HG03378 (cell line): ENCODE data around the gene CACNA2D2.

Source experiments
- ATAC-seq: cut with Tn5 transposase; IDR thresholded peaks from one replicate; pipeline ENCODE4 v1.9.1; 2021; ENCODE audit warnings: mild to moderate bottlenecking, moderate library complexity; ENCODE audit not compliant: unreplicated experiment

The CACNA2D2 gene

DNA sequence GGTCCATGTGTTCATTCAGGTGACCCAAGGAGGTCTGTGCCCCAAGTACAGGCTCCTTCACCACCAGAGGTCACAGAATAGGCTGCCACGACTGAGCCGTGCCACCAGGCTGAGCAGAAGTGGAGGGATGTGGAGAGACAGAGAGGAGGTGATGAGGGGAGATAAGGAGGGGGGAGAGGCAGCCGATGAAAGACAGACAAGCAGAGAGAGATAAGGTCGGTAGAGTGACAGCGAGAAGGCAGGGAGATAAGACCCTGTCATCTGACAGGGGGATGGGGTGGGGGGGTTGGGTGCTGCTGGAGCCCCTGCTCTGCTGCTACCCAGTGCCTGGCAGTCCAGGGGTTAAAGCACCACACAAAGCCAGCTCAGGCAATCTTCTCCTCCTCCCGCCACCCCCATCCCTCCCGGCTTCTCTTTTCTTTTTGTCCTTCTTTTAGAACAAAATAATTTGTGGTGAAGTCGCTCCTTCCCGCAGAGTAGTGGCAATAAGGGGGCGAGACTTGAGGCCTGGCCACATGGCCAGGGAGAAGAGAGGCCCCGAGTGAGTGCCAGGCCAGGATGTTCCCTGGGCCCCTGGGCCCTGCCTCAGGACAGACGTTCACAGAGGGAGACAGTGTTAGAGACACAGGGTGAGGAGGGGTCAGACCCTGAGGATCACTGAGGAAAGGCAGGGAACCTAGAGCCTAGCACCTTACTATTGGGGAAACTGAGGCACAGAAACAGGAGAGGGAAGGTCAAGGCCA, 67.9 kb downstream of the CACNA2D2 start:
- ATAC-seq = no peak

DNA sequence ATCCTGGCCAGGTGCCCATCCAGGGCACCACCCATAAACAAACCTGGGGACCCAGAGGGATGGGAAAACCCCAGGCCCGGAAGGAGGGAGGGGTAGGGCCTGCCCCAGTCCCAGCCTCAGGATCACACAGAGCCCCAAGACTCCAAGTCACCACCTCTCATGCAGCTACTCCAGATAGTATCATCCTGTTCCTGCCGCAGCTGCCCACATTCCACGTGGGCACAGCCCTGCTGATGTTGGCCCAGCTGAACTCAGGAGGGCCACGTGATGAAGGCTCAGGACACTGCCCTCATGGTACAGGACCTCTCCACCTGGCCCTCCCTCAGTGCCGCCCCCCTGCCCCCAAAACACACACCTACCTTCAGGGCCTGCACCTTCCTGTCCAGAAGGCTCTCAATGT, 69.5 kb downstream of the CACNA2D2 start:
- no peak for ATAC-seq

DNA sequence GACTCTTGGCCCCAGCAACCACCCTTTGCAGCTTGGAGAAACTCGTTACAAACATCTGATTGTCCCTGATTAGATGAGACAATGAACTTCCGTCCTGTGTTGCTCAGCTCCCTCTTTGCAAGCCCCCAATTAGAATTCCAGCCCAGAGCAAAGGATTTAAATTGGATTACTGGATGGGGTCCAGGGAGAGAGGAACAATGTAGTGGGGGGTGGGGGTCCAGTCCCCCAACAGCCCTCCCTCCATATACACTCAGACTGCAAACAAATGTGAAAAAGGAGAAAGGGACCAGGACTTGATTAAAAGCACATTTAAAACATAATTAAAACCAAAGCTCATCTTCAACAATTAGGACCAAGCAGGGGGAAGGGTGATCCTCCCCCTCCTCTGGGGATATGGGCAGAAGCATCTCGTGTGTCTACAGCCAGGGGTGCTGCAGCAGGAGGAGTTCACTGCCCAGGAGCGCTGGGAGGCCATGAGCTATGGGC, 72.4 kb downstream of the CACNA2D2 start:
- ATAC-seq = no peak

- ATAC-seq = no peak
These were observed 73.2 kb downstream of the CACNA2D2 start for GRCh38 chr3:50430191-50430590.

- ATAC-seq = no peak
These were observed 75.3 kb downstream of the CACNA2D2 start for GRCh38 chr3:50428007-50428633.

- no peak for ATAC-seq
These were observed 76.2 kb downstream of the CACNA2D2 start for GRCh38 chr3:50427217-50427616.

DNA sequence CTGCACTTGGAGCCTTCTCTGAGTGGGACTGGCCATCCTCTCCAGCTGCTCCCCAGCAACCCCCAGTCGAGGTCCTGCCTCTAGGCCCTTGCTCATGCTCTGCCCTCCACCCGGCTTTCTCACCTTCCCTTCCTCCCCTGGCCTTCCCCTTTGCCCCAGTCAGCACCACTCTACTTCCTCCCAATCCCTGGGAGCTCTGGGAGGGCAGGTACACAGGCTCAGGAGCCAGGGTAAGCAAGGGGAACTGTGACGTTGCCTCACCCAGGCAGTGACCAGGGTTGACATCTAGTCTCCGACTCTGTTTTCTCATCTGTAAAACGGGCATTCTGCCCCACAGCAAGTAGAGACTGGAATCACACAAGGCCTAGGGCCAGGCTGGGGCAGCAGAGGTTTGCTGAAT, 77.5 kb downstream of the CACNA2D2 start:
- no peak for ATAC-seq

DNA sequence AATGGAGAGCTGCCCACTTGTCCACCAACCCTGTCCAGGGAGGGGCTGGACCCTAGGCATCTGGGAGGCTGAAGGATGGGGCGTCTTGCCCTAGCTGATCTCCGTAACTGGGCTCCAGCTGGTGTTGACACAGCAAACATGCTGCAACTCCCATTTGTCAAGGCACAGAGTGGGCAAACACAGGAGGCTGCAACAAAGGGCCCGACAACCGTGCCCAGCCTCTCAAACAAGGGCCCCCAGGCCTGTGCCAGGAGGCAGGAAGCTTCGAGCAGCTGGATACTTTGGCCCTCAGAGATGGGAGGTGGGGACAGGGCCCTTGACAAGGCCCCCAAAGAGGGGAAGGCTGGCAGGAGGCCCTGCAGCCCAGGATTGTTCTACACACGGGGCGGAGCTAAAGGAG, 79.9 kb downstream of the CACNA2D2 start:
- ATAC-seq = no peak

DNA sequence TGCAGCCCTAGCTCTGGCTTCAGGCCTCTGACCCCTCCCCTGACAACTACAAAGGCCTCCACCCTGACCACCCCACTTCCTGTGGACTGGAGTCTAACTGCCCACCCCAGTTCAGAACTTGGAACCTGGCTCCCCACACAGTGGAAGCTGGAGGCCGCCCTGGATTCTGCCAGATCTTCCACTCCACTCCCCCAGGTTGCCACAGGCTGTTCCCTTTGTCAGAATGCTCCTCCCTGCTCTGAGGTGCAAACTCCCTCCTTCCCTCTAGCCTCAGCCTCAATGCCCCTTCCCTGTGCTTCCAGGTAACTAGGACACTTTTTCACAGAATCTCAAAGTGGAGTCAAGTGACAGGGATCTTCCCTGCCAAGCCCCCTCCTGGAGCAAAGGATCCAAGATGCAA, 81.3 kb downstream of the CACNA2D2 start:
- ATAC-seq = no peak

GRCh38 chr3:50419595-50420370, 83.7 kb downstream of the CACNA2D2 start:
- no peak for ATAC-seq

GRCh38 chr3:50418850-50419249, 84.6 kb downstream of the CACNA2D2 start:
- ATAC-seq = no peak

- ATAC-seq = no peak
These were observed 85.8 kb downstream of the CACNA2D2 start for GRCh38 chr3:50417637-50418033.

DNA sequence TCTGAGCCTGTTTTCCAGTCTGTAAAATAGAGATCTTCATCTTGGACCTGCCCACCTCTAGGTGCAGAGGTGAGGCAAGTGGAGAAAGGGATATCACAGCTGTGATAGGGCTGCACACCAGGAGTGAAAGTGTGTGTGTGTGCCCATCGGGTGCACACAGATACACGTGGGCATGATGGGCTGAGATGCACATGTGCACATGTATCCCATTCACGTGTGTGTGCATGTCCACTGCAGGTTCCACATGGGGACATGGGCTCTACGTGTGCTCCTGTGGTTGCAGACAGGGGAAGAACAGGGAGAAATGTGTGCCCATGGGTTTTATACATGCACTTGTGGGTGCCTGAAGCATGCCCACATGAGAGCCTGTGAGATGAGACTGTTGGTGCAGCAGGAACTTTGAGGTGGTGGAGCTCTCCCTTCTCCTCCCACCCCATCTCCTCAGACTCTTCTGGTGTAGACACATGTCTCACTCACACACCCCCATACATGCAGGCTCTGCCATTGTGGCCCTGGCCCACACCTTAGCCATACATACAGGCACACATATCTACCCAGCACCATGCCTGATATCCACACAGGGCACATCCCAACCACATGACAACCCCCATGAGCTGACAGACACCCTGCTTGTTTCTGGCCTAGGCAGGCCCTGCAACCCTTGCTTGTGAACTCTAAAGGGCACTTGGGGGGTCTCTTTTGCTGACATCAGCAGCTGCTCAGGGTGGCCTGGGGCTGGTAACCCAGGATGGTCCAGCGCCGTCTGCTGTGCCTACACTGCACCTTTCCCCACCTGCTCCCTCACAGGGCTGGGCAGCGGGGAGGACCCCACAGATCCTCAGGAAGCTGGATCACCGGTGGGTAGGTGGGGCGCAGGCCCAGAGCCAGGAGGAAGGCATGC, 86.4 kb downstream of the CACNA2D2 start:
- no peak for ATAC-seq

DNA sequence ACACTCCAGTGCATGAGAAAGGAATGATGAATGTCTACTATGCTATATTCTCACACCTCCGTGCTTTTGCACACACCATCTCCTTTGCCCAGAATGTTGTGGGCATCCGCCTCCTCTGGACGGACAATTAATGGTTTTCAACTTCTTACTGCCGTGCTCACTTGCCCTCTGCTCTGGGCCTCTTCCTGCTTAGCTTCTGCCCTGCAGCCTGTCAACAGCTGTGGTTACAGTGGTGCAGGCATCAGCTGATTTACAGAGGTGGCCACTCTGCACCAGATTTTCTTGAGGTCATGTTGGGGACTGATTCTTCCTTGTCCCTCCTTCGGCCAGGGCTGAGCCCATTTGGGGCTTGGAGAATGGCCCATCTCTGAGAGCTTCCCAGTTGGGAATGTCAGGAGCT, 87.6 kb downstream of the CACNA2D2 start:
- ATAC-seq = no peak

DNA sequence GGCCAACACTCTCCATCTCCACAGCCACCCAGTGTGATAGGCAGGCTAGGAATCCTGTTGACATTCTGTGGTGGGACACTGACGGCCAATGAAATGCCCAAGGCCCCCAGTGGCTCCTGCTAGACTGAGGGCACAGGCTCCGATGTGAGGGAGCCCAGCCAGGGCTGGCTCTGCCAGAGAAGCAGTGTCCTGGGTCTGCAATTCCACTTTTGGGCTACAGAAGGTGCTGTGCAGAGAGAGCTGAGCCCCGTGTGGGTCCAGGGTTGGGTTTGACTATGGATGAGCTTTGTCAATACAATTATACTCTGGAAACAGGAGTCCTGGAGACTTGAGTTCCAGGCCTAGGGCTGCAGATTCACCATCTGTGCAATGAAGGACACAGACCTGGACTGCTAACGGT, 88.4 kb downstream of the CACNA2D2 start:
- ATAC-seq = no peak

- ATAC-seq = no peak
These were observed 88.8 kb downstream of the CACNA2D2 start for GRCh38 chr3:50414616-50415015.

DNA sequence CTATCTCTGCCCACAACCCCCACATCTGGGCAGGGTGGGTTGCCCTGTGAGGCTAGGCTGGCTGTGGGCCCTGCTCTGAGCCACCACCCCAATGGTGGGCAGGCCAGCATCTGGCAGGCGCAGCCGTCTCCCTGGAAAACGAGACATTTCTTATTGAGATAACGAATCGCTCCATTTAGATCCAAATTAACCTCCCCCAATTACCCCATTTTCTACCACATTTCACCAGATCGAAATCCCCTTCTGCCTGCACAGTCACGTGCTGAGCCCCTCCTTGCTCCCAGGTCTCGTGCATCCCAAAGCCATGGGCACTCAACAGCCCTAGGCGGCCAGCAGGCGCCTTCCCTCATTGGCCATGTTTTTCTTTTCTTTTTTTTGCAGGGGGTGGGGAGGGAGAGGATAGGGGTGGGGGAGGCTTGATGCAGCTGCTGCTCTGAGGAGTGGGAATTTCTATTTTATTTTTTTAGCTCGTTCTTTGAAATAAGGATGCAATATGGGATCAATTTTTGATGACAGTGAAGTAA, 91.1 kb downstream of the CACNA2D2 start:
- no peak for ATAC-seq

GRCh38 chr3:50411229-50411628, 92.2 kb downstream of the CACNA2D2 start:
- ATAC-seq = no peak

DNA sequence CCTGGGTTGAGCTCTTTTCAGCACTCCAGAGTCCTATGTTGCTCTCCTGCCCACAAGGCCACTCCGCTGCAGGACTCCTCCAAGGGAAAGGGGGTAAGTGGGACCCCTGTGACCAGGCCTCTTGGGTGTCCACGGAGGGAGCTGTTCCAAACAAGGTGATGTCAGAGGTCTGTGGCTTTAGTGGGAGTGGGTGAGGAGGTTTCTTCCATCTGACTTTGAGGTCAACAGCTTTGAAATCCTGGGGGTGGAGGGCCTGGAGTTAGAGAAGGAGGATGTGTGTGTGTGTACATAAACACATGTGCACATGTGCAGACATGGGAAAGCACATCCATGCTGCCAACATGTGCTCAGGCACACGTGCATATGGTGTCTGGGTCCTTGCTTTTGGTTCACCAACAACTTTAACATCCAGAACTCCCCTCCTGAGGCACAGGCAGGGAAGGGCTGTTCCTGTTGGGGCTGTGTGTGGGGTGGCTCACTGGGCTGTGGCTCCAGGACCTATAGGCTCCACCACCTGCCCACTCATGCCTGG, 92.8 kb downstream of the CACNA2D2 start:
- no peak for ATAC-seq

DNA sequence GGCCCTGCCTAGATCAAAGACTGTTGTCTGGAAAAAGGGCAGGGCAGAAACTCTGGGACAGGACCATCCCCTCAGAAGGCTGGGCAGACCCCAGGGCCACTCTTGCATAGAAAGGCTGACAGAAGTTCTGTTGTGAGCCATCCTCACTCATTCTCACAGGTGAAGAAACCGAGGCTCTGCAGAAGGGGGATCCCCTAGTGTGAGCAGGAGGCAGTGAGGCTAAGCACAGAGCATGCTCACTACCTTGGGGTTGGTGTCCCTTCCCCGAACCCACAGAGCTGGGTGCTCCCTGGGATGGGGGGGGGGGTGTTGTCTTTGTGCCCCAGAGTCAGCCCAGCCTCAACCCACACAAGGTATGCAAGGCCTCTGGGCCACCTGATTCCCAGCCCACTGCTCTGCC, 93.2 kb downstream of the CACNA2D2 start:
- no peak for ATAC-seq
